ENCODE data around the gene ZNF280B.
"Not testable (repeated sequence)": the region's sequence is repeated elsewhere in the genome, so short reads cannot be mapped to it uniquely, and the experiment has no call there.

The ZNF280B gene

DNA sequence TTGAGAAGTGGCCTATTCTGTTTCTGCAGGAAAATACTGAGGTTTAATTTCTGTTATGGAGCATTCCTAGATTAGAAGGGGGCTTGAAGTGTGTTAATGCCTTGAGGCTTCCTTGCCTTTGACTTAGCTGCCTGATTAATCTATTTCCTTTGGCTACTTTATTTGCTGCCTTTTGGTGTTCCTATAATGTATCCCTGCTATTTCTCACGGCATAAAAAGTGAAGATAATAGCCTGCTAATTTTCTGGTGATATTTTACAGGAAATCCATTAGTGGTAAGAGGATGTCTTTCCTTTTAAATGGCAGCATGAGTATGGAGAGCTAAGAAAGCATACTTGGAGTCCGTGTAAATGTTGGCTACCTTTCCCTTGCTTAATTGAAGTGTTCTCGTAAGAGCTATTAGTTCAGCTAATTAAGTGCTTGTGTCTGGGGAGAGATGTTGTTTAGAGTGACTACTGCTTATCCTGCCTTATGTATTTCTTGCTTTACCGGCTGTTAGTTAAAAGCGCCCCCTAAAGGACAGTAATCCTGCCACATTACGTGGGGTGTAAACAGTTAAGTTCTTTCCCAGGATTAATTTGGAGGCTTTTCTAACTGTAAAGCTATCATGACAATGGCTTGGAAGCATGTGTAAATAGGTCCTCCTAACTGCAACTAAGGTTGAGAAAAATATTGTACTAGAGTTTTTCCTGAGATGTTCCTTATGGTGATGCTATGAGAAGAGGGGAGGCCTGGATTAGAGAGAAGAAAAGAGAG, 45.6 kb downstream of the ZNF280B start:
- no peak for DNase-seq

DNA sequence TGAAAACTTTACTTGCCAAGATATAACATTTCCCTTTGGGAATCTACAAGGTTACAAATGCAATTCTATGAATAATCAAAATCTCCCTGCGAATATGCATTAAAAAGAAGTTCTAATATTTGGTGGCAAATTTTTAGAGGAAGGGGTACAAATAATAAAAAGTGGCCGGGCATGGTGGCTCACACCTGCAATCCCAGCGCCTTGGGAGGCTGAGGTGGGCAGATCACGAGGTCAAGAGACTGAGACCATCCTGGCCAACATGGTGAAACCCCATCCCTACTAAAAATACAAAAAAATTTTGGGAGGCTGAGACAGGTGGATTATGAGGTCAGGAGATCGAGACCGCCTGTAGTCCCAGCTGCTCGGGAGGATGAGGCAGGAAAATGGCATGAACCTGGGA, 47.0 kb downstream of the ZNF280B start:
- no peak for DNase-seq

GRCh38 chr22:22461111-22461510, 47.4 kb downstream of the ZNF280B start:
- DNase-seq: no peak

DNA sequence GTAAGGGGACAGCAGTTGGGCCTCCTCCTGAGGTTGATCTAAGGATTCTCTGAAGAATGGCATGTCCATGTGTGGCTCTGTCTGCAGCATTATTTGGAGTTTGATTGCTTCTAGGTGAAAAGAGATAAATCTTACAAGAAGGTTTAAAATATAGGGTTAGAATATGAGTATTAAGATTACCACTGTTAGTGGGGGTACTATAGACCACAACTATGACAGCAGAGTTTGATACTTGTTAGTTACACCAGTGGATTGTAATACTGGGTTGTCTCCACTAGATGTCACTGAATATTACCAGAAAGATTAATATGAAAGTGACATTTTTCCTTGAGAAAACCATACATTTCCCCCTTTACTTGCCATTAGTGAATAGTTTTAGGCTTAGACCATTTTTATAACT, 47.9 kb downstream of the ZNF280B start:
- DNase-seq: no peak

- no peak for DNase-seq
Measured at GRCh38 chr22:22460060-22460459, 48.5 kb downstream of the ZNF280B start.

GRCh38 chr22:22458896-22459588, 49.5 kb downstream of the ZNF280B start:
- DNase-seq: no peak

GRCh38 chr22:22458387-22458786, 50.2 kb downstream of the ZNF280B start:
- DNase-seq: no peak

- no peak for DNase-seq
Measured at GRCh38 chr22:22454997-22455396, 53.5 kb downstream of the ZNF280B start.

DNA sequence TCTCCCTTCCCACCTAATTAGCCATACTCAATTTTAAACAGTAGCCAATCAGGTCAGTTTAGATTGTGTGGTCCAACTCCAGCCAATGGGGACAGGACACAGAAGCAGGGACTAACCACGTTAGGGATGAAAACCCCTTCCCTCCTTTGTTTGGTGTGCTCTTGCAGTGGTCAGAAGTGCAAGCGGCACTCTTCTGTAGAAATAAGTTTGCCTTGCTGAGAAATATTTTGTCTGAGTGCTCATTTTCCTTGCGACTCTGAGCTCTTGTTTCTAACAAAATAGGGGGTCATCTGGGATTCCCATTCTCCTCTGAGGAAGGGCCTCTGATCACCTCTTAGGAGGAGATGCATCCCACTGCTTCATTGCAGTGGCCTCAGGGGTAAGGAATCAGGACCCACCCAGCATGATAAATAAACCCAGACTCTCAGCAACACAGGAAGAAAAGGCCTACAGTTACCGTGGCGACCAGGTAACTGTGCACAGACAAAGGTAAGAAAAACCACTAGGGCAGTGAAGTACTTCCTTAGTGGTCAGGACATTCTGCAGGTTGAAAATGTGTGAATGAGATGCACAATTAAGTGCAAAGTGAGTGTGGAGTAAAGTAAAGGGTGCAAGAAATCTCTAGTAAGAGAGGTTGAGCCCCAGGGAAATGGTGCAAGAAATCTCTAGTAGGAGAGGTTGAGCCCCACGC, 55.4 kb downstream of the ZNF280B start:
- no peak for DNase-seq

GRCh38 chr22:22452211-22452610, 56.3 kb downstream of the ZNF280B start:
- DNase-seq: no peak

DNA sequence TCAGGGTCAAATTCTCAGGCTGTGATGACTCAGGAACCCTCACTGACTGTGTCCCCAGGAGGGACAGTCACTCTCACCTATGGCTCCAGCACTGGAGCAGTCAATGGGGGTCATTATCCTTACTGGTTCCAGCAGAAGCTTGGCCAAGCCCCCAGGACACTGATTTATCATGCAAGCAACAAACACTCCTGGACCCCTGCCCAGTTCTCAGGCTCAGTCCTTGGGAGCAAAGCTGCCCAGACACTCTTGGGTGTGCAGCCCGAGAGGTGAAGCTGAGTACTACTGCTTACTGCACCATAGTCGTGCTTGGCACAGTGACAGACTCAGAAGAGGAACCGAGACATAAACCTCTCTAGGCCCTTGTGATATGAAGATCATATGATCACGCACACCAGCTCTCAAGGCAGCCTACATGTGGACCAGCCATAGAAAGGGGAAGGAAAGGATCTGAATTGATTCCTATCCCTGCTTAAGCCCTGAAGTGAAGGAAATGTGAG, 58.2 kb downstream of the ZNF280B start:
- no peak for DNase-seq

- no peak for DNase-seq
Measured at GRCh38 chr22:22449819-22450218, 58.7 kb downstream of the ZNF280B start.

GRCh38 chr22:22446517-22446916, 62.0 kb downstream of the ZNF280B start:
- no peak for DNase-seq

DNA sequence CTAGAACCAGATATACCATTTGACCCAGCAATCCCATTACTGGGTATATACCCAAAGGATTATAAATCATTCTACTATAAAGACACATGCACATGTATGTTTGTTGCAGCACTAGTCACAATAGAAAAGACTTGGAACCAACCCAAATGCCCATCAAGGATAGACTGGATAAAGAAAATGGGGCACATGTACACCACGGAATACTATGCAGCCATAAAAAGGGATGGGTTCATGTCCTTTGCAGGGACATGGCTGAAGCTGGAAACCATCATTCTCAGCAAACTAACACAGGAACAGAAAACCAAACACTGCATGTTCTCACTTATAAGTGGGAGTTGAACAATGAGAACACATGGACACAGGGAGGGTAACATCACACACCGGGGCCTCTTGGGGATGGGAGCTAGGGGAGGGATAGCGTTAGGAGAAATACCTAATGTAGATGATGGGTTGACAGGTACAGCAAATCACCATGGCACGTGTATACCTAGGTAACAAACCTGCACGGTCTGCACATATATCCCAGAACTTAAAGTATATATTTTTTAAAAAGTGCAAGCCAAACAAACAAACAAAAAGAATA, 64.4 kb downstream of the ZNF280B start:
- not testable (repeated sequence) for DNase-seq

GRCh38 chr22:22442928-22443709, 65.4 kb downstream of the ZNF280B start:
- no peak for DNase-seq

GRCh38 chr22:22441626-22442025, 66.9 kb downstream of the ZNF280B start:
- not testable (repeated sequence) for DNase-seq

- no peak for DNase-seq
Measured at GRCh38 chr22:22440188-22440587, 68.4 kb downstream of the ZNF280B start.
